H9 (cell line): ENCODE results near the gene KDM2B. TPM values are rescaled to one million over a fixed set of nuclear protein-coding genes. Genes with fewer than 3 reads are reported as not detected.

Source experiments
- DNase-seq: peaks from one replicate; pipeline ENCODE4 v3.0.0-alpha.2; 2017
- H2AFZ ChIP-seq: one replicate; pipeline ENCODE4 v1.6.1; 2013; ENCODE audit warnings: mild to moderate bottlenecking, low read length, control low read depth, moderate library complexity
- H2AK5ac ChIP-seq: 2 replicates; pipeline ENCODE4 v1.6.1; 2013; ENCODE audit warnings: low read length, control low read depth, mixed read lengths; ENCODE audit not compliant: insufficient read length
- H2BK120ac ChIP-seq: one replicate; pipeline ENCODE4 v1.6.1; 2013; ENCODE audit warnings: low read depth, mild to moderate bottlenecking, low read length, control low read depth, inconsistent platforms; ENCODE audit not compliant: poor library complexity, severe bottlenecking
- H2BK12ac ChIP-seq: 2 replicates; pipeline ENCODE4 v1.6.1; 2013; ENCODE audit warnings: low read length, control low read depth, mixed read lengths, low read depth; ENCODE audit not compliant: insufficient read length
- H2BK15ac ChIP-seq: 2 replicates; pipeline ENCODE4 v1.6.1; 2013; ENCODE audit warnings: low read depth, low read length, control low read depth
- H2BK20ac ChIP-seq: one replicate; pipeline ENCODE4 v1.6.1; 2013; ENCODE audit warnings: low read depth, mild to moderate bottlenecking, low read length, control low read depth, inconsistent platforms; ENCODE audit not compliant: poor library complexity, severe bottlenecking
- H2BK5ac ChIP-seq: 2 replicates; pipeline ENCODE4 v1.6.1; 2013; ENCODE audit warnings: low read length, control low read depth, mixed read lengths; ENCODE audit not compliant: insufficient read length
- H3K14ac ChIP-seq: 2 replicates; pipeline ENCODE4 v1.6.1; 2013; ENCODE audit warnings: low read length, control low read depth; ENCODE audit not compliant: insufficient read depth
- H3K18ac ChIP-seq: 2 replicates; pipeline ENCODE4 v1.6.1; 2013; ENCODE audit warnings: low read depth, mild to moderate bottlenecking, mixed read lengths, low read length, control low read depth; ENCODE audit not compliant: insufficient read length
- H3K23ac ChIP-seq: 2 replicates; pipeline ENCODE4 v1.6.1; 2013; ENCODE audit warnings: low read length, control low read depth, mixed read lengths, low read depth; ENCODE audit not compliant: insufficient read length
- H3K23me2 ChIP-seq: 2 replicates; pipeline ENCODE4 v1.6.1; 2013; ENCODE audit warnings: low read depth, mild to moderate bottlenecking, mixed read lengths, low read length, control low read depth; ENCODE audit not compliant: insufficient read length, poor library complexity, severe bottlenecking
- H3K27ac ChIP-seq: 2 replicates; pipeline ENCODE4 v1.5.1; 2013; ENCODE audit warnings: low read length, control low read depth, mixed read lengths, low read depth; ENCODE audit not compliant: insufficient read length
- H3K27me3 ChIP-seq: 2 replicates; pipeline ENCODE4 v1.6.1; 2013; ENCODE audit warnings: low read length, control low read depth, inconsistent platforms; ENCODE audit not compliant: insufficient read depth
- H3K4ac ChIP-seq: 2 replicates; pipeline ENCODE4 v1.6.1; 2013; ENCODE audit warnings: low read depth, mild to moderate bottlenecking, control low read depth, inconsistent platforms, low read length, moderate library complexity
- H3K4me1 ChIP-seq: 2 replicates; pipeline ENCODE4 v1.6.1; 2013; ENCODE audit warnings: low read length, control low read depth, inconsistent platforms; ENCODE audit not compliant: insufficient read depth
- H3K4me2 ChIP-seq: 2 replicates; pipeline ENCODE4 v1.6.1; 2013; ENCODE audit warnings: low read length, control low read depth, mixed read lengths; ENCODE audit not compliant: insufficient read length, insufficient read depth
- H3K56ac ChIP-seq: 2 replicates; pipeline ENCODE4 v1.6.1; 2013; ENCODE audit warnings: low read depth, mild to moderate bottlenecking, mixed read lengths, low read length, control low read depth; ENCODE audit not compliant: insufficient read length
- H3K79me1 ChIP-seq: 2 replicates; pipeline ENCODE4 v1.6.1; 2013; ENCODE audit warnings: low read depth, mild to moderate bottlenecking, moderate library complexity, low read length, control low read depth, inconsistent platforms; ENCODE audit not compliant: insufficient read depth, poor library complexity, severe bottlenecking
- H3K79me2 ChIP-seq: 2 replicates; pipeline ENCODE4 v1.6.1; 2013; ENCODE audit warnings: low read length, control low read depth, inconsistent platforms; ENCODE audit not compliant: insufficient read depth
- H3K9ac ChIP-seq: 2 replicates; pipeline ENCODE4 v1.6.1; 2013; ENCODE audit warnings: low read length, control low read depth, mixed read lengths; ENCODE audit not compliant: insufficient read length; ENCODE audit errors: extremely low read depth
- H3K9me3 ChIP-seq: one replicate; pipeline ENCODE4 v1.6.1; 2013; ENCODE audit warnings: low read depth, low read length, inconsistent platforms; ENCODE audit not compliant: control insufficient read depth
- H3T11ph ChIP-seq: one replicate; pipeline ENCODE4 v1.6.1; 2013; ENCODE audit warnings: mild to moderate bottlenecking, low read length, control low read depth, inconsistent platforms
- H4K20me1 ChIP-seq: one replicate; pipeline ENCODE4 v1.6.1; 2013; ENCODE audit not compliant: control insufficient read depth, insufficient read length, insufficient read depth
- H4K5ac ChIP-seq: 2 replicates; pipeline ENCODE4 v1.6.1; 2013; ENCODE audit warnings: low read depth, mild to moderate bottlenecking, mixed read lengths, low read length, control low read depth; ENCODE audit not compliant: insufficient read length
- H4K8ac ChIP-seq: replicated peaks from 2 replicates; pipeline ENCODE4 v1.6.1; 2013; ENCODE audit warnings: low read length, control low read depth, mixed read lengths, low read depth; ENCODE audit not compliant: insufficient read length
- H4K91ac ChIP-seq: 2 replicates; pipeline ENCODE4 v1.6.1; 2013; ENCODE audit warnings: low read depth, mild to moderate bottlenecking, moderate library complexity, mixed read lengths, low read length, control low read depth; ENCODE audit not compliant: insufficient read length
- H3K27ac Mint-ChIP-seq, 3 experiments: 2 replicates in 2 of 3; 3 replicates in 1 of 3; pipeline ENCODE4 v1.8.0; 2020 to 2021; ENCODE audit warnings: mixed read lengths in 3 of 3, mild to moderate bottlenecking in 1 of 3, moderate library complexity in 1 of 3
- H3K27me3 Mint-ChIP-seq: 2 replicates; pipeline ENCODE4 v1.8.0; 2021; ENCODE audit warnings: low read depth, mild to moderate bottlenecking, moderate library complexity, mixed read lengths
- H3K36me3 Mint-ChIP-seq, 3 experiments: 2 replicates in 2 of 3; 3 replicates in 1 of 3; pipeline ENCODE4 v1.8.0; 2020 to 2021; ENCODE audit warnings: low read depth in 3 of 3, mixed read lengths in 3 of 3; ENCODE audit not compliant: insufficient read depth in 1 of 3
- H3K4me1 Mint-ChIP-seq, 2 experiments: 2 replicates each; pipeline ENCODE4 v1.8.0; 2020; ENCODE audit warnings: mixed read lengths in 2 of 2
- H3K4me3 Mint-ChIP-seq, 2 experiments: 2 replicates in 1 of 2; 3 replicates in 1 of 2; pipeline ENCODE4 v1.8.0; 2020 to 2021; ENCODE audit warnings: mild to moderate bottlenecking in 2 of 2, mixed read lengths in 2 of 2, moderate library complexity in 1 of 2
- H3K9me3 Mint-ChIP-seq, 2 experiments: 2 replicates in 1 of 2; 3 replicates in 1 of 2; pipeline ENCODE4 v1.8.0; 2020; ENCODE audit warnings: mild to moderate bottlenecking in 2 of 2, mixed read lengths in 2 of 2, moderate library complexity in 1 of 2
- WGBS: extraction: QIAGEN DNeasy Blood & Tissue Kit; methylation state at CpG from one replicate; pipeline ENCODE4 v1.1.7; 2013; ENCODE audit warnings: missing lambda C conversion rate, low lambda C conversion rate, mixed read lengths; ENCODE audit not compliant: insufficient read length; ENCODE audit errors: extremely low coverage; 5-methylcytosine and 5-hydroxymethylcytosine counted together
- total RNA-seq: library from RNA; stranded (reverse); gene quantifications from 2 replicates; pipeline ENCODE4 v1.2.1, GENCODE V29; 2021
- TF ChIP-seq, protein P1 (sequence below): fragments of 200-600 bp; sonication (generic); conservative IDR thresholded peaks from 3 replicates; pipeline ENCODE4 v1.8.0; 2021; ENCODE audit warnings: antibody characterized with exemption, mild to moderate bottlenecking

The KDM2B gene
- total RNA-seq, 1 experiment from 2014 or later, result 143 TPM

DNA sequence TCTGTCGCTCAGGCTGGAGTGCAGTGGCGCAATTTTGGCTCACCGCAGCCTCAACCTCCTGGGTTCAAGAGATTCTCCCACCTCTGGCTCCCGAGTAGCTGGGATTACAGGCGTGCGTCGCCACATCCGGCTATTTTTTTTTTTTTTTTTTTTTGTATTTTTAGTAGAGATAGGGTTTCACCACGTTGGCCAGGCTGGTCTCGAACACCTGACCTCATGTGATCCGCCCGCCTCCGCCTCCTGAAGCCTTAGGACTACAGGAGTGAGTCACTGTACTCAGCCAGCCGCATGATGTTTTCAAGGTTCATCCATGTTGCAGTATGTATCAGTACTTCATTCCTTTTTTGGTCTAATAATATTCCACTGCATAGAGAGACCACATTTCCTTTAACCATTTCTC lies 183.3 kb downstream of the KDM2B start:
- no peaks in the 10 kb centered on the region for H3K9me3 Mint-ChIP-seq
- no peaks in the 10 kb centered on the region for H3K27me3 Mint-ChIP-seq
- H3K4me1 Mint-ChIP-seq, result peaks cover 13 to 22% of the 10 kb centered on the region in 2 experiments
- no peak overlapping the region for H4K5ac ChIP-seq
- no peak overlapping the region for H3K4me3 Mint-ChIP-seq
- H2BK15ac ChIP-seq, result no peak overlapping the region
- no peak overlapping the region for H2BK5ac ChIP-seq
- no peak overlapping the region for H3K27ac ChIP-seq
- no peaks in the 10 kb centered on the region for H3K4me1 ChIP-seq
- H2AK5ac ChIP-seq, result no peak overlapping the region
- TF ChIP-seq, protein P1, sequence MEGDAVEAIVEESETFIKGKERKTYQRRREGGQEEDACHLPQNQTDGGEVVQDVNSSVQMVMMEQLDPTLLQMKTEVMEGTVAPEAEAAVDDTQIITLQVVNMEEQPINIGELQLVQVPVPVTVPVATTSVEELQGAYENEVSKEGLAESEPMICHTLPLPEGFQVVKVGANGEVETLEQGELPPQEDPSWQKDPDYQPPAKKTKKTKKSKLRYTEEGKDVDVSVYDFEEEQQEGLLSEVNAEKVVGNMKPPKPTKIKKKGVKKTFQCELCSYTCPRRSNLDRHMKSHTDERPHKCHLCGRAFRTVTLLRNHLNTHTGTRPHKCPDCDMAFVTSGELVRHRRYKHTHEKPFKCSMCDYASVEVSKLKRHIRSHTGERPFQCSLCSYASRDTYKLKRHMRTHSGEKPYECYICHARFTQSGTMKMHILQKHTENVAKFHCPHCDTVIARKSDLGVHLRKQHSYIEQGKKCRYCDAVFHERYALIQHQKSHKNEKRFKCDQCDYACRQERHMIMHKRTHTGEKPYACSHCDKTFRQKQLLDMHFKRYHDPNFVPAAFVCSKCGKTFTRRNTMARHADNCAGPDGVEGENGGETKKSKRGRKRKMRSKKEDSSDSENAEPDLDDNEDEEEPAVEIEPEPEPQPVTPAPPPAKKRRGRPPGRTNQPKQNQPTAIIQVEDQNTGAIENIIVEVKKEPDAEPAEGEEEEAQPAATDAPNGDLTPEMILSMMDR, result no peak
- no peak overlapping the region for H3K14ac ChIP-seq
- no peaks in the 10 kb centered on the region for H3K9me3 ChIP-seq
- no peak overlapping the region for H2BK20ac ChIP-seq
- H3K18ac ChIP-seq, result no peak overlapping the region
- H3K56ac ChIP-seq, result no peak overlapping the region
- H2BK120ac ChIP-seq, result no peak overlapping the region
- H3K36me3 Mint-ChIP-seq, result peaks cover 0 to 6% (median 0%) of the 10 kb centered on the region in 3 experiments; a peak in 3 of 7 replicates
- H3K27ac Mint-ChIP-seq, result no peak overlapping the region
- H4K8ac ChIP-seq, result no peak overlapping the region
- DNase-seq, result no peak
- H3K27me3 ChIP-seq, result no peaks in the 10 kb centered on the region
- H3K79me2 ChIP-seq, result peaks cover 11% of the 10 kb centered on the region
- no peak overlapping the region for H3K4me2 ChIP-seq
- H3K9ac ChIP-seq, result no peak overlapping the region
- H3K79me1 ChIP-seq, result peaks cover 4% of the 10 kb centered on the region
- WGBS, result no CpG with 5 or more reads among the region's 14 CpGs
- no peak overlapping the region for H3K23ac ChIP-seq
- H3T11ph ChIP-seq, result no peak overlapping the region
- no peaks in the 10 kb centered on the region for H4K20me1 ChIP-seq
- no peak overlapping the region for H2AFZ ChIP-seq
- no peak overlapping the region for H2BK12ac ChIP-seq
- H4K91ac ChIP-seq, result no peak overlapping the region
- H3K23me2 ChIP-seq, result peaks cover 8% of the 10 kb centered on the region
- no peak overlapping the region for H3K4ac ChIP-seq
